HepG2 (cell line): ENCODE data around the gene ZNF217. TPM values are rescaled to one million over a fixed set of nuclear protein-coding genes. Genes with fewer than 3 reads are reported as not detected.
A peak's percentile ranks its signal among the peaks of the same experiment; 100 is the strongest.

Source experiments
- AHDC1 ChIP-seq: sonication (generic); formaldehyde crosslinking; IDR thresholded peaks from 2 replicates; pipeline ENCODE4 v1.5.1; 2020; ENCODE audit warnings: mild to moderate bottlenecking, missing genetic modification reagents, borderline replicate concordance
- CEBPG ChIP-seq: IDR thresholded peaks from 2 replicates; pipeline ENCODE4 v1.6.1; 2016
- CEBPZ ChIP-seq: IDR thresholded peaks from 2 replicates; pipeline ENCODE4 v1.6.1; 2012; ENCODE audit warnings: low read length, improper control_type of control experiment
- E2F5 ChIP-seq: sonication (generic); formaldehyde crosslinking; conservative IDR thresholded peaks from 2 replicates; pipeline ENCODE4 v1.4.0; 2020; ENCODE audit warnings: missing genetic modification reagents
- GABPA ChIP-seq, 2 experiments: IDR thresholded peaks; 2 replicates each; pipeline ENCODE4 v1.6.1; 2011 to 2016; ENCODE audit warnings: low read depth in 2 of 2, low read length in 1 of 2, missing biosample characterization in 1 of 2, missing genetic modification characterization in 1 of 2
- KDM4B ChIP-seq: sonication (generic); formaldehyde crosslinking; IDR thresholded peaks from 2 replicates; pipeline ENCODE4 v1.4.0; 2020; ENCODE audit warnings: missing genetic modification reagents
- PHB2 ChIP-seq: fragments of 450-650 bp; IDR thresholded peaks from 2 replicates; pipeline ENCODE4 v1.6.1; 2018; ENCODE audit not compliant: partially characterized antibody
- SIN3B ChIP-seq: fragments of 150-350 bp; IDR thresholded peaks from 2 replicates; pipeline ENCODE4 v1.6.1; 2014; ENCODE audit warnings: low read length
- SOX6 ChIP-seq, 2 experiments: fragments of 450-650 bp in 1 of 2; sonication (generic) in 1 of 2; formaldehyde crosslinking in 1 of 2; IDR thresholded peaks; 2 replicates each; pipeline versions ENCODE4 v1.4.0 to v1.6.1; 2017 to 2020; ENCODE audit warnings: antibody characterized with exemption in 1 of 2, mild to moderate bottlenecking in 1 of 2, missing genetic modification reagents in 1 of 2
- SRSF9 ChIP-seq: fragments of 200-400 bp; formaldehyde crosslinking; IDR thresholded peaks from 2 replicates; pipeline ENCODE4 v1.6.1; 2018; ENCODE audit warnings: borderline replicate concordance, mild to moderate bottlenecking, low read depth, low read length; ENCODE audit not compliant: insufficient read depth, poor library complexity, severe bottlenecking
- TBL1XR1 ChIP-seq: fragments of 150-350 bp; IDR thresholded peaks from 2 replicates; pipeline ENCODE4 v1.6.1; 2014; ENCODE audit warnings: borderline replicate concordance, low read length; ENCODE audit not compliant: partially characterized antibody
- ZBTB34 ChIP-seq: sonication (generic); formaldehyde crosslinking; IDR thresholded peaks from 2 replicates; pipeline ENCODE4 v1.8.0; 2022; ENCODE audit warnings: mild to moderate bottlenecking, missing genetic modification reagents
- ZMAT3 ChIP-seq: sonication (generic); formaldehyde crosslinking; conservative IDR thresholded peaks from 2 replicates; pipeline ENCODE4 v1.7.0; 2021; ENCODE audit warnings: missing genetic modification reagents
- ZNF501 ChIP-seq: sonication (generic); formaldehyde crosslinking; IDR thresholded peaks from 2 replicates; pipeline ENCODE4 v1.5.1; 2020; ENCODE audit warnings: mild to moderate bottlenecking, moderate library complexity, missing genetic modification reagents
- ZNF839 ChIP-seq: sonication (generic); formaldehyde crosslinking; IDR thresholded peaks from 2 replicates; pipeline ENCODE4 v1.4.0; 2020; ENCODE audit warnings: missing genetic modification reagents, mild to moderate bottlenecking, borderline replicate concordance
- ZSCAN21 ChIP-seq: sonication (generic); formaldehyde crosslinking; IDR thresholded peaks from 2 replicates; pipeline ENCODE4 v1.8.0; 2022; ENCODE audit warnings: mild to moderate bottlenecking, missing genetic modification reagents, moderate library complexity, borderline replicate concordance
- polyA plus RNA-seq, 8 experiments: library from polyadenylated mRNA; depleted of rRNA in 3 of 8; stranded (reverse) in 7 of 8; unstranded in 1 of 8; fragments of >200 nt; fragmentation: Illumina TruSeq in 4 of 8; extraction: Trizol in 4 of 8; gene quantifications; 2 replicates each; pipeline versions ENCODE4 v1.2.1 to v1.2.3, GENCODE V29; 2011 to 2016; ENCODE audit warnings: low read depth in 4 of 8, missing spikeins in 1 of 8, mixed read lengths in 1 of 8; ENCODE audit not compliant: insufficient read depth in 1 of 8
- total RNA-seq, 5 experiments: library from RNA; depleted of rRNA; stranded (reverse); fragments of >200 nt; fragmentation: Illumina TruSeq; extraction: Trizol; gene quantifications; 2 replicates each; pipeline ENCODE4 v1.2.3, GENCODE V29; 2016; ENCODE audit warnings: low read depth in 1 of 5

The ZNF217 gene
- total and polyA plus RNA-seq, 2 of the 13 experiments (the other 11 are each of a cell fraction or from before 2014, with no cell fraction given): 22.3 to 29.8 TPM

GRCh38 chr20:53594068-53595017 lies 704 bp upstream of the ZNF217 start (continued):
- TF ChIP-seq GABPA (IDR thresholded peaks at IDR 0.05; ENCODE audit: low read depth, low read length) (no peak), GABPA (CRISPR knock-in tag; IDR thresholded peaks at IDR 0.05; ENCODE audit: low read depth) (no peak), SOX6 (IDR thresholded peaks at IDR 0.05) (no peak), SOX6 (CRISPR knock-in tag; IDR thresholded peaks at IDR 0.05) (peak; percentile 46), PHB2 (no peak), AHDC1 (peak; percentile 56; the same call in 1 of the 2 replicates), ZNF839 (CRISPR knock-in tag) (no peak), SIN3B (no peak), ZNF501 (CRISPR knock-in tag) (peak; percentile 78; the same call in 1 of the 2 replicates), ZMAT3 (no peak; the same call in 1 of the 2 replicates), TBL1XR1 (peak; percentile 20), ZBTB34 (CRISPR knock-in tag) (no peak), KDM4B (CRISPR knock-in tag) (no peak), SRSF9 (no peak), CEBPZ (no peak), CEBPG (CRISPR knock-in tag) (0 out of 2 replicates have a peak, but pooled peaks have one; percentile 28), E2F5 (CRISPR knock-in tag) (no peak), ZSCAN21 (peak; percentile 87)
